H1 (cell line): Measurements from ENCODE around the gene RANGRF. TPM values are rescaled to one million over a fixed set of nuclear protein-coding genes. Genes with fewer than 3 reads are reported as not detected.

Source experiments
- CTCF ChIA-PET: fragments of 300-600 bp; sonication (Branson Sonifier 250); formaldehyde crosslinking; loops from one replicate; lab custom pipeline; 2021; ENCODE audit not compliant: partially characterized antibody; lab: Charles Lee
- POLR2A ChIA-PET: fragments of 300-600 bp; sonication (Branson Sonifier 250); formaldehyde crosslinking; loops from one replicate; lab custom pipeline; 2021; ENCODE audit warnings: inconsistent platforms; ENCODE audit not compliant: partially characterized antibody; lab: Charles Lee
- DNase-seq, 2 experiments: peaks; one replicate each; pipeline versions ENCODE4 v3.0.0 to v3.0.0-alpha.2; 2010 to 2022; ENCODE audit warnings: low spot score in 2 of 2, low read depth in 1 of 2, mixed read lengths in 1 of 2
- FAIRE-seq: peaks from 2 replicates; lab custom pipeline; 2011; peaks lifted over from hg19 to GRCh38; lab: Jason Lieb, UNC
- H2AFZ ChIP-seq: 2 replicates; pipeline ENCODE4 v1.8.1; 2012; ENCODE audit warnings: low read length, inconsistent platforms
- H2AK5ac ChIP-seq: 2 replicates; pipeline ENCODE4 v1.6.1; 2013; ENCODE audit warnings: low read depth, low read length
- H2BK120ac ChIP-seq: replicated peaks from 2 replicates; pipeline ENCODE3; 2013; ENCODE audit warnings: low read depth, low read length, inconsistent platforms
- H2BK12ac ChIP-seq: 2 replicates; pipeline ENCODE4 v1.6.1; 2013; ENCODE audit warnings: low read depth, low read length
- H2BK15ac ChIP-seq: 2 replicates; pipeline ENCODE4 v1.6.1; 2013; ENCODE audit warnings: low read length
- H2BK20ac ChIP-seq: 2 replicates; pipeline ENCODE4 v1.6.1; 2013; ENCODE audit warnings: low read length
- H2BK5ac ChIP-seq: 2 replicates; pipeline ENCODE4 v1.6.1; 2013; ENCODE audit warnings: low read depth, low read length
- H3K14ac ChIP-seq: 2 replicates; pipeline ENCODE4 v1.6.1; 2013; ENCODE audit warnings: inconsistent platforms; ENCODE audit not compliant: insufficient read length
- H3K18ac ChIP-seq: 2 replicates; pipeline ENCODE4 v1.6.1; 2013; ENCODE audit warnings: low read length; ENCODE audit errors: extremely low read depth
- H3K23ac ChIP-seq: 2 replicates; pipeline ENCODE4 v1.6.1; 2013; ENCODE audit warnings: inconsistent platforms; ENCODE audit not compliant: insufficient read length
- H3K23me2 ChIP-seq: 2 replicates; pipeline ENCODE4 v1.6.1; 2013; ENCODE audit warnings: low read depth, low read length
- H3K27ac ChIP-seq: 2 replicates; pipeline ENCODE4 v1.6.1; 2011; ENCODE audit warnings: low read depth, low read length, inconsistent platforms
- H3K27me3 ChIP-seq, 4 experiments: replicated peaks in 1 of 4; 1 replicate in 1 of 4; 2 replicates in 3 of 4; pipeline versions ENCODE4 v1.6.1 to v1.8.1; 2011 to 2013; ENCODE audit warnings: low read length in 3 of 4, mild to moderate bottlenecking in 3 of 4, inconsistent platforms in 2 of 4, mixed read lengths in 2 of 4, moderate library complexity in 1 of 4; ENCODE audit not compliant: control insufficient read depth in 3 of 4, insufficient read depth in 3 of 4; ENCODE audit errors: extremely low read depth in 1 of 4
- H3K36me3 ChIP-seq, 4 experiments: 2 replicates each; pipeline versions ENCODE4 v1.6.1 to v1.8.1; 2011 to 2013; ENCODE audit warnings: mild to moderate bottlenecking in 4 of 4, low read length in 3 of 4, moderate library complexity in 2 of 4, control low read depth in 1 of 4, inconsistent platforms in 1 of 4; ENCODE audit not compliant: insufficient read depth in 4 of 4, control insufficient read depth in 2 of 4
- H3K4ac ChIP-seq: replicated peaks from 2 replicates; pipeline ENCODE3; 2013; ENCODE audit warnings: low read length, low read depth, mixed read lengths, inconsistent platforms; ENCODE audit not compliant: insufficient read length
- H3K4me1 ChIP-seq, 4 experiments: replicated peaks in 1 of 4; 1 replicate in 1 of 4; 2 replicates in 3 of 4; pipeline versions ENCODE4 v1.6.1 to v1.8.1; 2011 to 2013; ENCODE audit warnings: low read length in 3 of 4, inconsistent platforms in 2 of 4, mixed read lengths in 1 of 4; ENCODE audit not compliant: insufficient read depth in 4 of 4, control insufficient read depth in 3 of 4
- H3K4me2 ChIP-seq, 2 experiments: 2 replicates each; pipeline versions ENCODE4 v1.6.1 to v1.8.1; 2011 to 2013; ENCODE audit warnings: low read depth in 2 of 2, low read length in 2 of 2, control low read depth in 1 of 2, inconsistent platforms in 1 of 2, mild to moderate bottlenecking in 1 of 2; ENCODE audit not compliant: insufficient read depth in 1 of 2
- H3K4me3 ChIP-seq, 4 experiments: fragments of 200-600, 300-600 bp in 1 of 4; sonication (generic), shearing (Covaris generic), sonication (Bioruptor Twin) in 1 of 4; 2 replicates each; pipeline versions ENCODE4 v1.5.1 to v1.8.1; 2011 to 2016; ENCODE audit warnings: low read length in 4 of 4, low read depth in 3 of 4, control low read depth in 2 of 4, inconsistent platforms in 2 of 4, mild to moderate bottlenecking in 2 of 4, mixed read lengths in 1 of 4, moderate library complexity in 1 of 4; ENCODE audit not compliant: insufficient read depth in 2 of 4; ENCODE audit errors: extremely low read depth in 1 of 4
- H3K56ac ChIP-seq: replicated peaks from 2 replicates; pipeline ENCODE3; 2013; ENCODE audit warnings: low read depth, mild to moderate bottlenecking, mixed read lengths, low read length, inconsistent platforms; ENCODE audit not compliant: insufficient read length
- H3K79me1 ChIP-seq: 2 replicates; pipeline ENCODE4 v1.6.1; 2013; ENCODE audit warnings: low read depth, low read length, control low read depth
- H3K79me2 ChIP-seq, 2 experiments: 2 replicates each; pipeline versions ENCODE4 v1.6.1 to v1.8.1; 2012 to 2013; ENCODE audit warnings: low read length in 2 of 2, mild to moderate bottlenecking in 2 of 2, inconsistent platforms in 1 of 2; ENCODE audit not compliant: insufficient read depth in 2 of 2, control insufficient read depth in 1 of 2
- H3K9ac ChIP-seq, 4 experiments: replicated peaks in 1 of 4; 1 replicate in 1 of 4; 2 replicates in 3 of 4; pipeline versions ENCODE4 v1.6.1 to v1.8.1; 2011 to 2013; ENCODE audit warnings: low read depth in 3 of 4, low read length in 3 of 4, control low read depth in 2 of 4, mild to moderate bottlenecking in 2 of 4, moderate library complexity in 2 of 4, inconsistent platforms in 1 of 4; ENCODE audit errors: extremely low read depth in 1 of 4
- H3K9me3 ChIP-seq, 2 experiments: 2 replicates each; pipeline versions ENCODE4 v1.6.1 to v1.8.1; 2012 to 2013; ENCODE audit warnings: mild to moderate bottlenecking in 2 of 2, moderate library complexity in 2 of 2, control low read depth in 1 of 2, inconsistent platforms in 1 of 2, low read depth in 1 of 2, low read length in 1 of 2, mixed read lengths in 1 of 2; ENCODE audit not compliant: insufficient read depth in 2 of 2
- H4K20me1 ChIP-seq, 2 experiments: replicated peaks in 1 of 2; 2 replicates each; pipeline versions ENCODE3 to v1.8.1; 2011 to 2013; ENCODE audit warnings: inconsistent platforms in 2 of 2, low read length in 2 of 2, mild to moderate bottlenecking in 1 of 2; ENCODE audit not compliant: insufficient read depth in 2 of 2, control insufficient read depth in 1 of 2
- H4K5ac ChIP-seq: 2 replicates; pipeline ENCODE4 v1.6.1; 2013; ENCODE audit warnings: low read length, low read depth, mixed read lengths, inconsistent platforms; ENCODE audit not compliant: insufficient read length
- H4K8ac ChIP-seq: 2 replicates; pipeline ENCODE4 v1.8.0; 2013; ENCODE audit warnings: mild to moderate bottlenecking, moderate library complexity, low read length, inconsistent platforms; ENCODE audit not compliant: insufficient read depth; ENCODE audit errors: extremely low read depth
- H4K91ac ChIP-seq: replicated peaks from 2 replicates; pipeline ENCODE3; 2013; ENCODE audit warnings: low read length, mixed read lengths, inconsistent platforms; ENCODE audit not compliant: insufficient read length
- HDAC6 ChIP-seq: IDR thresholded peaks from one replicate; pipeline ENCODE4 v1.7.1; 2012; ENCODE audit warnings: low read depth, mild to moderate bottlenecking, inconsistent platforms, low read length, moderate library complexity
- POU5F1 ChIP-seq: IDR thresholded peaks from 2 replicates; pipeline ENCODE4 v1.6.1; 2011; ENCODE audit warnings: low read depth, mild to moderate bottlenecking, low read length, moderate library complexity
- RFX5 ChIP-seq: IDR thresholded peaks from 2 replicates; pipeline ENCODE4 v1.6.1; 2011; ENCODE audit warnings: low read depth, low read length, improper control_type of control experiment, borderline replicate concordance
- SIN3A ChIP-seq, 2 experiments: IDR thresholded peaks in 1 of 2; conservative IDR thresholded peaks in 1 of 2; 2 replicates each; pipeline ENCODE4 v1.6.1; 2011 to 2012; ENCODE audit warnings: low read length in 2 of 2, improper control_type of control experiment in 1 of 2, low read depth in 1 of 2, mild to moderate bottlenecking in 1 of 2
- SIRT6 ChIP-seq: IDR thresholded peaks from one replicate; pipeline ENCODE4 v1.7.1; 2012; ENCODE audit warnings: low read length, inconsistent platforms
- SIX5 ChIP-seq: IDR thresholded peaks from 2 replicates; pipeline ENCODE4 v1.6.1; 2011; ENCODE audit warnings: mild to moderate bottlenecking, low read depth, low read length
- SP1 ChIP-seq: IDR thresholded peaks from 2 replicates; pipeline ENCODE4 v1.6.1; 2011; ENCODE audit warnings: low read depth, low read length
- WGBS, 2 experiments: shearing (Covaris generic) in 1 of 2; methylation state at CpG; one replicate each; pipeline versions ENCODE4 v1.1.6 to v1.1.7; 2013 to 2015; ENCODE audit warnings: low lambda C conversion rate in 2 of 2, mixed read lengths in 2 of 2, inconsistent platforms in 1 of 2, low coverage in 1 of 2, missing lambda C conversion rate in 1 of 2; ENCODE audit not compliant: insufficient replicate concordance in 2 of 2, insufficient coverage in 1 of 2, insufficient read length in 1 of 2; ENCODE audit errors: extremely low coverage in 1 of 2, missing lambda C conversion rate in 1 of 2; 5-methylcytosine and 5-hydroxymethylcytosine counted together
- polyA plus RNA-seq, 7 experiments: library from polyadenylated mRNA; depleted of rRNA in 3 of 7; stranded (reverse) in 5 of 7; unstranded in 2 of 7; fragments of >200 nt in 5 of 7; fragments of 200-250 nt in 2 of 7; gene quantifications; 1 replicate in 5 of 7; 2 replicates in 1 of 7; 4 replicates in 1 of 7; pipeline versions ENCODE4 v1.2.1 to v1.2.3, GENCODE V29; 2011 to 2013; ENCODE audit warnings: missing spikeins in 2 of 7, mixed read lengths in 2 of 7
- total RNA-seq: library from RNA; stranded (reverse); fragmentation: NEBNext Ultra II Directional; extraction: Animal tissue kit (Norgen Biotek cat#: 25700); gene quantifications from 2 replicates; pipeline ENCODE4 v1.2.1, GENCODE V29; 2021
- TF ChIP-seq, protein P1 (sequence below): IDR thresholded peaks from 2 replicates; pipeline ENCODE4 v1.6.1; 2012; ENCODE audit warnings: low read length, inconsistent platforms

RANGRF gene
- total and polyA plus RNA-seq, 2 of the 8 experiments (the other 6 are each of a cell fraction or from before 2014, with no cell fraction given) = 36.9 to 49.6 TPM

DNA sequence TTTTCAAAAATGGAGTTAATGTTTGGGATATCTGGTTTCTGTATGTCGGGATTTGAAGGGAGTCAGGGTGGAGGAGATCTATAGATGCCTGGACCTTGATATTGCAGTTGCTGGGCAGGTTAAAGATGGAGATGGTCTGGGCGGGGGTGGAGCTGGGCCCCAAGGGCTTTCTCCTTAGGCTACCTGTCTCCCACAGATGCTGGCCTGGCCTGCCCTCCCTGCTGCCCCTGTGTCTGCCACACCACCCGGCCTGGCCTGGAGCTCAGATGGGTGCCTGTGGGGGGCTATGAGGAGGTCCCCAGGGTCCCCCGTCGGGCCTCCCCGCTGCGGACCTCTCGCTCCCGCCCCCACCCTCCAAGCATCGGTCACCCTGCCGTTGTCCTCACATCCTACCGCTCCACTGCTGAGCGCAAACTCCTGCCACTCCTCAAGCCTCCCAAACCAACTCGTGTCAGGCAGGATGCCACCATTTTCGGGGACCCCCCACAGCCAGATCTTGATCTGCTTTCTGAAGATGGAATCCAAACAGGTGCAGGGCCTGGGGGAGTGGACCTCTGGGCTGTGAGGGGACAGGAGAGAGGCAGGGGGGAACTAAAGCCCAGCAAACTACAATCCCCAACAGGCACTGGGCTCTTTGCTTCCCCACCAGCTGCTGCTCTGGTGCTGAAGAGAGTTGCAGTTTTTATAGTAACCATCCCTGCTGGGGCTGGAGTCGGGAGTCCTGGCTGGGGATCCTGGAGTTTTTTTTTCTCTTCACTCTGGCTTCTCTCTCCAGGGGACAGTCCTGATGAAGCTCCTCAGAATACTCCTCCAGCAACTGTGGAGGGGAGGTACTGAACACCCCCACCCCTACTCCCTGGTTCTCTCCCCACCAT is 24.5 kb downstream of the RANGRF start:
- Histone ChIP-seq H3K79me2 (no peaks in the 10 kb centered on the region), H3K79me1 (no peaks in the 10 kb centered on the region), H3K18ac (no peak overlapping the region), H3K27me3 (peaks cover 3 to 26% (median 23%) of the 10 kb centered on the region in 4 experiments), H3K36me3 (no peaks in the 10 kb centered on the region), H3K14ac (no peak overlapping the region), H3K4ac (no peak overlapping the region), H2BK5ac (no peak overlapping the region), H2BK12ac (no peak overlapping the region), H4K8ac (0 out of 2 replicates have a peak overlapping the region, but pooled peaks have one; percentile 5), H4K91ac (no peak overlapping the region), H3K4me3 (no peak overlapping the region), H2BK20ac (no peak overlapping the region), H3K23me2 (peaks cover 14% of the 10 kb centered on the region), H3K4me2 (no peak overlapping the region), H3K23ac (no peak overlapping the region), H2AK5ac (no peak overlapping the region), H3K9ac (no peak overlapping the region), H3K56ac (no peak overlapping the region), H4K20me1 (no peaks in the 10 kb centered on the region), H2AFZ (no peak overlapping the region), H2BK15ac (no peak overlapping the region), H3K9me3 (no peaks in the 10 kb centered on the region), H3K27ac (no peak overlapping the region), H2BK120ac (no peak overlapping the region), H4K5ac (no peak overlapping the region), H3K4me1 (peaks cover 0 to 13% (median 6%) of the 10 kb centered on the region in 4 experiments; a peak in 5 of 7 replicates)
- no peak for FAIRE-seq
- POLR2A ChIA-PET = interaction anchor here (1.0 to 1.8 kb wide), 6 partner anchors 8 to 140 kb away, joined by 3 to 6 read pairs (median 4); no protein-coding TSS in a partner anchor
- no peak for DNase-seq
- TF ChIP-seq SP1 (no peak), SIX5 (peak; percentile 34; the same call in 1 of the 2 replicates), HDAC6 (no peak), RFX5 (no peak), SIRT6 (no peak), SIN3A (conservative IDR thresholded peaks at IDR 0.05 in 1 of 2, IDR thresholded peaks at IDR 0.05 in 1 of 2; ENCODE audit: low read depth in 1 of 2, low read length in 2 of 2) (no peak), POU5F1 (no peak)
- TF ChIP-seq, protein P1, sequence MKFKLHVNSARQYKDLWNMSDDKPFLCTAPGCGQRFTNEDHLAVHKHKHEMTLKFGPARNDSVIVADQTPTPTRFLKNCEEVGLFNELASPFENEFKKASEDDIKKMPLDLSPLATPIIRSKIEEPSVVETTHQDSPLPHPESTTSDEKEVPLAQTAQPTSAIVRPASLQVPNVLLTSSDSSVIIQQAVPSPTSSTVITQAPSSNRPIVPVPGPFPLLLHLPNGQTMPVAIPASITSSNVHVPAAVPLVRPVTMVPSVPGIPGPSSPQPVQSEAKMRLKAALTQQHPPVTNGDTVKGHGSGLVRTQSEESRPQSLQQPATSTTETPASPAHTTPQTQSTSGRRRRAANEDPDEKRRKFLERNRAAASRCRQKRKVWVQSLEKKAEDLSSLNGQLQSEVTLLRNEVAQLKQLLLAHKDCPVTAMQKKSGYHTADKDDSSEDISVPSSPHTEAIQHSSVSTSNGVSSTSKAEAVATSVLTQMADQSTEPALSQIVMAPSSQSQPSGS = no peak
- CTCF ChIA-PET = interaction anchor here (0.7 to 5.9 kb wide), 5 partner anchors 12 to 118 kb away, joined by 3 to 21 read pairs (median 5); no protein-coding TSS in a partner anchor
- 92% methylated on average over 11 of the region's 16 CpGs; no CpG with 5 or more reads in 1 of the 2 experiments for WGBS, 2 experiments
